Measurements from ENCODE around the gene PDE4B.
A peak's percentile ranks its signal among the peaks of the same experiment; 100 is the strongest.

Gene PDE4B

GRCh38 chr1:66271216-66271903 is 478.7 kb downstream of the PDE4B start:
- DNase-seq = no peak

GRCh38 chr1:66271904-66272254 is 479.2 kb downstream of the PDE4B start:
- DNase-seq = no peak

GRCh38 chr1:66273656-66274055 is 481.0 kb downstream of the PDE4B start:
- no peak for DNase-seq

- no peak for DNase-seq
These were observed 481.9 kb downstream of the PDE4B start for GRCh38 chr1:66274634-66275033.

GRCh38 chr1:66275083-66275482 is 482.4 kb downstream of the PDE4B start:
- no peak for DNase-seq

GRCh38 chr1:66275601-66276023 is 482.9 kb downstream of the PDE4B start:
- DNase-seq = no peak

GRCh38 chr1:66276218-66276617 is 483.5 kb downstream of the PDE4B start:
- DNase-seq = no peak

- no peak for DNase-seq
These were observed 485.7 kb downstream of the PDE4B start for GRCh38 chr1:66278260-66279021.

GRCh38 chr1:66281808-66282207 is 489.1 kb downstream of the PDE4B start:
- no peak for DNase-seq

GRCh38 chr1:66282343-66282852 is 489.7 kb downstream of the PDE4B start:
- DNase-seq = peak in 3 of 4 experiments; percentile 7 to 42 (median 24)

- DNase-seq = no peak
These were observed 490.4 kb downstream of the PDE4B start for GRCh38 chr1:66282891-66283621.

GRCh38 chr1:66283622-66284041 is 490.9 kb downstream of the PDE4B start:
- no peak for DNase-seq

GRCh38 chr1:66284746-66285145 is 492.1 kb downstream of the PDE4B start:
- DNase-seq = no peak

- DNase-seq = no peak
These were observed 493.0 kb downstream of the PDE4B start for GRCh38 chr1:66285618-66286270.

- no peak for DNase-seq
These were observed 493.6 kb downstream of the PDE4B start for GRCh38 chr1:66286307-66286706.

- no peak for DNase-seq
These were observed 495.4 kb downstream of the PDE4B start for GRCh38 chr1:66288048-66288447.

GRCh38 chr1:66290761-66291530 is 498.3 kb downstream of the PDE4B start:
- DNase-seq = no peak

- no peak for DNase-seq
These were observed 498.8 kb downstream of the PDE4B start for GRCh38 chr1:66291531-66291864.

- no peak for DNase-seq
These were observed 499.6 kb downstream of the PDE4B start for GRCh38 chr1:66292305-66292704.

GRCh38 chr1:66292944-66293343 is 500.2 kb downstream of the PDE4B start:
- DNase-seq = no peak

- DNase-seq = no peak
These were observed 502.1 kb downstream of the PDE4B start for GRCh38 chr1:66294707-66295370.

GRCh38 chr1:66295803-66296202 is 503.1 kb downstream of the PDE4B start:
- DNase-seq = no peak

Data from activated CD4-positive, CD25-positive, alpha-beta regulatory T cell (primary cell).